Astrocyte (in vitro differentiated cells and primary cell): ENCODE results near the gene SOX5.

Experiments
- EZH2 ChIP-seq: IDR thresholded peaks from 2 replicates; pipeline ENCODE4 v1.6.1; 2012; ENCODE audit warnings: mild to moderate bottlenecking, low read length, inconsistent platforms; ENCODE audit not compliant: insufficient read depth
- TF ChIP-seq, protein P1 (sequence below): IDR thresholded peaks from 2 replicates; pipeline ENCODE4 v1.5.1; 2011; ENCODE audit warnings: low read depth, mild to moderate bottlenecking, inconsistent platforms, low read length, moderate library complexity; ENCODE audit not compliant: insufficient read depth

DNA sequence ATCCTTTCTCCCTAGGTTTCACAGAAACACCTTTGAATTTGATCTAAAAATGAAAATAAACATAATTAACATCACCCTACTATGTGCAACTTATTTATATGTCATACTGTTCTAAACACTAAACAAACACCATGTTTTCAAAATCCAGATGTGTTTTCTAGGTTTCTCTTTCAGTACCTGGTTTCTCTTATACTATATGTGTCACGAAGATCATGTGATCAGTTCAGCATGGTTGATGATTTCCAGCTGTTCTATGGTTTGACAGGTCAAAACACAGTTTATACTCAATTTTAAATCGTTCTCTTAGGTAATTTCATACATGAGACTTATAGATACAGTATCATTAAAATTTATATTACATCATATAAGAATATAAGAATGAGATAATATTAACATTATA lies 373.1 kb downstream of the SOX5 start:
- TF ChIP-seq, protein P1, sequence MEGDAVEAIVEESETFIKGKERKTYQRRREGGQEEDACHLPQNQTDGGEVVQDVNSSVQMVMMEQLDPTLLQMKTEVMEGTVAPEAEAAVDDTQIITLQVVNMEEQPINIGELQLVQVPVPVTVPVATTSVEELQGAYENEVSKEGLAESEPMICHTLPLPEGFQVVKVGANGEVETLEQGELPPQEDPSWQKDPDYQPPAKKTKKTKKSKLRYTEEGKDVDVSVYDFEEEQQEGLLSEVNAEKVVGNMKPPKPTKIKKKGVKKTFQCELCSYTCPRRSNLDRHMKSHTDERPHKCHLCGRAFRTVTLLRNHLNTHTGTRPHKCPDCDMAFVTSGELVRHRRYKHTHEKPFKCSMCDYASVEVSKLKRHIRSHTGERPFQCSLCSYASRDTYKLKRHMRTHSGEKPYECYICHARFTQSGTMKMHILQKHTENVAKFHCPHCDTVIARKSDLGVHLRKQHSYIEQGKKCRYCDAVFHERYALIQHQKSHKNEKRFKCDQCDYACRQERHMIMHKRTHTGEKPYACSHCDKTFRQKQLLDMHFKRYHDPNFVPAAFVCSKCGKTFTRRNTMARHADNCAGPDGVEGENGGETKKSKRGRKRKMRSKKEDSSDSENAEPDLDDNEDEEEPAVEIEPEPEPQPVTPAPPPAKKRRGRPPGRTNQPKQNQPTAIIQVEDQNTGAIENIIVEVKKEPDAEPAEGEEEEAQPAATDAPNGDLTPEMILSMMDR = no peak
- TF ChIP-seq EZH2 = no peak
